Right renal pelvis (tissue), 4 donors: Measurements from ENCODE around the gene JAML. TPM values are rescaled to one million over a fixed set of nuclear protein-coding genes. Genes with fewer than 3 reads are reported as not detected.

Source experiments
- DNase-seq, 4 donors: peaks; one replicate each; pipeline ENCODE4 v3.0.0-alpha.2; 2013; ENCODE audit warnings: low read depth in 4 of 4, low spot score in 3 of 4, missing footprints in 1 of 4
- polyA plus RNA-seq, 4 donors: library from polyadenylated mRNA; unstranded; fragments of 120-200 nt; gene quantifications; one replicate each; pipeline ENCODE4 v1.2.1, GENCODE V29; 2013; ENCODE audit not compliant: insufficient read length in 4 of 4

JAML gene
- polyA plus RNA-seq, 4 donors = 1.7 to 2.9 (median 2.7) TPM

- no peak for DNase-seq
These were observed 54.6 kb downstream of the JAML start for GRCh38 chr11:118170231-118170630.

- no peak for DNase-seq
These were observed 55.3 kb downstream of the JAML start for GRCh38 chr11:118169300-118170140.

- no peak for DNase-seq
These were observed 56.1 kb downstream of the JAML start for GRCh38 chr11:118168751-118169150.

GRCh38 chr11:118168316-118168715, 56.5 kb downstream of the JAML start:
- no peak for DNase-seq

- DNase-seq = no peak
These were observed 56.9 kb downstream of the JAML start for GRCh38 chr11:118167906-118168305.

GRCh38 chr11:118167253-118167652, 57.6 kb downstream of the JAML start:
- DNase-seq = no peak

GRCh38 chr11:118166641-118167040, 58.2 kb downstream of the JAML start:
- DNase-seq = no peak

- no peak for DNase-seq
These were observed 59.9 kb downstream of the JAML start for GRCh38 chr11:118164885-118165284.

GRCh38 chr11:118163494-118163893, 61.3 kb downstream of the JAML start:
- DNase-seq = no peak

GRCh38 chr11:118162846-118163245, 62.0 kb downstream of the JAML start:
- DNase-seq = no peak

- DNase-seq = no peak
These were observed 63.0 kb downstream of the JAML start for GRCh38 chr11:118161786-118162185.

GRCh38 chr11:118157186-118157895, 67.5 kb downstream of the JAML start:
- no peak for DNase-seq

GRCh38 chr11:118156531-118157185, 68.2 kb downstream of the JAML start:
- DNase-seq = no peak

- no peak for DNase-seq
These were observed 68.9 kb downstream of the JAML start for GRCh38 chr11:118155776-118156530.

- DNase-seq = no peak
These were observed 70.2 kb downstream of the JAML start for GRCh38 chr11:118154641-118155040.

- DNase-seq = no peak
These were observed 70.8 kb downstream of the JAML start for GRCh38 chr11:118153976-118154375.

- no peak for DNase-seq
These were observed 71.3 kb downstream of the JAML start for GRCh38 chr11:118153516-118153915.

GRCh38 chr11:118152552-118153471, 72.0 kb downstream of the JAML start, which contains the start of gene SCN4B:
TSS of gene SCN4B (minus strand) at chr11:118152823. CDS start at chr11:118152673, 150 bp downstream.
- peak in 3 of 4 donors; percentile 56 to 65 (median 64) for DNase-seq

GRCh38 chr11:118152020-118152551, 72.7 kb downstream of the JAML start:
- no peak for DNase-seq
